ENCODE measurements around the gene ZMIZ1. TPM values are rescaled to one million over a fixed set of nuclear protein-coding genes. Genes with fewer than 3 reads are reported as not detected.

Gene ZMIZ1
- total RNA-seq, 1 experiment from 2014 or later: 28.4 TPM

- CTCF ChIA-PET: no interaction called here
- Histone ChIP-seq H3K9me2 (ENCODE audit: insufficient read depth) (no peaks in the 10 kb centered on the region), H3K27ac (ENCODE audit: low read depth, low read length) (no peak overlapping the region), H3K4me1 (ENCODE audit: control insufficient read depth in 1 of 2, insufficient read depth in 2 of 2, low read length in 2 of 2) (no peaks in the 10 kb centered on the region; a peak in 1 of 4 replicates), H3K36me3 (ENCODE audit: control insufficient read depth in 1 of 2, insufficient read depth in 2 of 2, low read length in 2 of 2) (no peaks in the 10 kb centered on the region; a peak in 1 of 4 replicates), H3K9ac (ENCODE audit: low read length) (no peak overlapping the region), H3K79me2 (ENCODE audit: insufficient read depth, low read length) (no peaks in the 10 kb centered on the region), H4K20me1 (ENCODE audit: insufficient read depth) (no peaks in the 10 kb centered on the region), H3K4me3 (replicated peaks in 1 of 2; ENCODE audit: low read depth in 1 of 2, low read length in 2 of 2) (no peak overlapping the region), H3K27me3 (ENCODE audit: insufficient read depth, low read length) (no peaks in the 10 kb centered on the region), H3K9me3 (ENCODE audit: control insufficient read depth in 1 of 2, insufficient read depth in 1 of 2, low read depth in 1 of 2, low read length in 2 of 2) (no peaks in the 10 kb centered on the region), H3K4me2 (ENCODE audit: low read length) (no peak overlapping the region), H2AFZ (ENCODE audit: low read depth, low read length, poor library complexity, severe bottlenecking) (no peak overlapping the region)
- ATAC-seq: no peak
- TF ChIP-seq ATF3 (IDR thresholded peaks at IDR 0.05): no peak
- no TSS peak for BruUV-seq (replicated peaks)
- DNase-seq (ENCODE audit: low read depth, low spot score): no peak
- RAD21 ChIA-PET (ENCODE audit: low non-redundant PET in 1 of 2, low total read pairs in 2 of 2, uncharacterized antibody in 2 of 2, unreplicated experiment in 2 of 2): no interaction called here
- intact Hi-C loops (cut with micrococcal nuclease): no loop called here
- POLR2A ChIA-PET: no interaction called here
These were observed 180.7 kb downstream of the ZMIZ1 start for GRCh38 chr10:79249186-79250121.

- RAD21 ChIA-PET (ENCODE audit: low non-redundant PET in 1 of 2, low total read pairs in 2 of 2, uncharacterized antibody in 2 of 2, unreplicated experiment in 2 of 2): no interaction called here
- POLR2A ChIA-PET: no interaction called here
- H3K4me3 ChIP-seq (replicated peaks in 1 of 2; ENCODE audit: low read depth in 1 of 2, low read length in 2 of 2): no peak overlapping the region
- no peaks in the 10 kb centered on the region for H3K79me2 ChIP-seq (ENCODE audit: insufficient read depth, low read length)
- no peak overlapping the region for H3K27ac ChIP-seq (ENCODE audit: low read depth, low read length)
- H3K4me2 ChIP-seq (ENCODE audit: low read length): no peak overlapping the region
- DNase-seq (ENCODE audit: low read depth, low spot score): no peak
- no peaks in the 10 kb centered on the region for H4K20me1 ChIP-seq (ENCODE audit: insufficient read depth)
- H3K36me3 ChIP-seq (ENCODE audit: control insufficient read depth in 1 of 2, insufficient read depth in 2 of 2, low read length in 2 of 2): no peaks in the 10 kb centered on the region; a peak in 1 of 4 replicates
- ATAC-seq: no peak
- no peak overlapping the region for H2AFZ ChIP-seq (ENCODE audit: low read depth, low read length, poor library complexity, severe bottlenecking)
- H3K4me1 ChIP-seq (ENCODE audit: control insufficient read depth in 1 of 2, insufficient read depth in 2 of 2, low read length in 2 of 2): no peaks in the 10 kb centered on the region; a peak in 1 of 4 replicates
- H3K9ac ChIP-seq (ENCODE audit: low read length): no peak overlapping the region
- no peaks in the 10 kb centered on the region for H3K27me3 ChIP-seq (ENCODE audit: insufficient read depth, low read length)
- H3K9me2 ChIP-seq (ENCODE audit: insufficient read depth): no peaks in the 10 kb centered on the region
- H3K9me3 ChIP-seq (ENCODE audit: control insufficient read depth in 1 of 2, insufficient read depth in 1 of 2, low read depth in 1 of 2, low read length in 2 of 2): no peaks in the 10 kb centered on the region
- intact Hi-C loops (cut with micrococcal nuclease): no loop called here
- no TSS peak for BruUV-seq (replicated peaks)
- CTCF ChIA-PET: no interaction called here
- TF ChIP-seq RAD21 (IDR thresholded peaks at IDR 0.05; ENCODE audit: low read depth) (no peak), CBX3 (IDR thresholded peaks at IDR 0.05; ENCODE audit: low read depth) (no peak), YY1 (IDR thresholded peaks at IDR 0.05; ENCODE audit: extremely low read depth, insufficient replicate concordance, low read depth, low read length) (no peak), POLR2A (IDR thresholded peaks at IDR 0.05; ENCODE audit: borderline replicate concordance, extremely low read depth, insufficient read depth, insufficient read length) (no peak), EGR1 (IDR thresholded peaks at IDR 0.05; ENCODE audit: low read depth) (no peak), SRF (IDR thresholded peaks at IDR 0.05; ENCODE audit: low read depth) (no peak), FOSL1 (IDR thresholded peaks at IDR 0.05; ENCODE audit: low read depth) (no peak), ATF3 (IDR thresholded peaks at IDR 0.05) (no peak), POLR2AphosphoS5 (IDR thresholded peaks at IDR 0.05; ENCODE audit: low read depth, low read length) (no peak), TCF7L2 (IDR thresholded peaks at IDR 0.05; ENCODE audit: borderline replicate concordance, extremely low read depth, insufficient read depth, insufficient read length) (no peak), ZBTB33 (IDR thresholded peaks at IDR 0.05; ENCODE audit: extremely low read depth, insufficient replicate concordance, low read length) (no peak), JUND (IDR thresholded peaks at IDR 0.05) (no peak), ELF1 (IDR thresholded peaks at IDR 0.05; ENCODE audit: borderline replicate concordance, low read depth) (no peak), CTCF (IDR thresholded peaks at IDR 0.05 in 2 of 3, conservative IDR thresholded peaks at IDR 0.05 in 1 of 3; ENCODE audit: borderline replicate concordance in 1 of 3, insufficient read depth in 1 of 3, low read depth in 2 of 3, low read length in 2 of 3) (no peak), MAX (IDR thresholded peaks at IDR 0.05) (no peak)
These were observed 181.5 kb downstream of the ZMIZ1 start for GRCh38 chr10:79250259-79250658.
